GM19324 (cell line): ENCODE results near the gene GRIP2.

Source experiments
- ATAC-seq: cut with Tn5 transposase; IDR thresholded peaks from one replicate; pipeline ENCODE4 v1.9.1; 2021; ENCODE audit warnings: mild to moderate bottlenecking, moderate library complexity; ENCODE audit not compliant: unreplicated experiment, low FRiP score

The GRIP2 gene

DNA sequence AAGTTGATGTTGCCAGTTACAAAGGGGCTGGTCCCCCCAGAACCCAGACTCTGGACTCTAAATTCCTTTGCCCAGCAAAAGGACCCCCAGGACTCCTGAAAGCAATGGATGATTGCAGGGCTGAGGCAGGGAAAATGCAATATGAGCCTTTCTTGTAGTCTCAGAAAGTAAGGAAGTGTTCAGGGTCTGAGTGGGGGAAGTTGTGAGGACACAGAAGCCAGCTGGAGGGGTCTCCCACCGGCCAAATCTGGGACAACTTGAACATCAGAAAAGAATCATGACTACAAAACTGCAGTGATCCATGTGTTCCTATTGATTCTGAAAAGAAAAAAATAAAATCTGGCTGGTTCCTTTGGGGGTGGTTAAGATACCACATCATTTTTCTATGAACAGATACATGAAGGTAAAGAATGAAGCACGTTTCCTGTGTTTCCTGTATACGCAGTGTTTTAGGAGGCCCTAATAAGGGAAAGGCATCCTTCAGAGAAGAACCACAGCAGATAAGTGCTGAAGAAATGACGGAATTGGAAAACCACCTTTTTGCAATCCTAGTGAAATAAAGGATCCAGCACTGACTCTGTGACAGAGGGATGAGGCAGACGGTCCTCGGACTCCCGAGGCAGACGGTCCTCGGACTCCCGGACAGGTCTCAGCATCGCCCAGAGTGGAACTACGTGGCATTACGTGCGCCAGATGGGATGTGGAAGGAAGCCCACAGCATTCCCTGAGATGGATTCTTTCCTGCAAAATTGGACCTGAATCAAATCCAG is 22.2 kb upstream of the GRIP2 start:
- ATAC-seq = no peak

DNA sequence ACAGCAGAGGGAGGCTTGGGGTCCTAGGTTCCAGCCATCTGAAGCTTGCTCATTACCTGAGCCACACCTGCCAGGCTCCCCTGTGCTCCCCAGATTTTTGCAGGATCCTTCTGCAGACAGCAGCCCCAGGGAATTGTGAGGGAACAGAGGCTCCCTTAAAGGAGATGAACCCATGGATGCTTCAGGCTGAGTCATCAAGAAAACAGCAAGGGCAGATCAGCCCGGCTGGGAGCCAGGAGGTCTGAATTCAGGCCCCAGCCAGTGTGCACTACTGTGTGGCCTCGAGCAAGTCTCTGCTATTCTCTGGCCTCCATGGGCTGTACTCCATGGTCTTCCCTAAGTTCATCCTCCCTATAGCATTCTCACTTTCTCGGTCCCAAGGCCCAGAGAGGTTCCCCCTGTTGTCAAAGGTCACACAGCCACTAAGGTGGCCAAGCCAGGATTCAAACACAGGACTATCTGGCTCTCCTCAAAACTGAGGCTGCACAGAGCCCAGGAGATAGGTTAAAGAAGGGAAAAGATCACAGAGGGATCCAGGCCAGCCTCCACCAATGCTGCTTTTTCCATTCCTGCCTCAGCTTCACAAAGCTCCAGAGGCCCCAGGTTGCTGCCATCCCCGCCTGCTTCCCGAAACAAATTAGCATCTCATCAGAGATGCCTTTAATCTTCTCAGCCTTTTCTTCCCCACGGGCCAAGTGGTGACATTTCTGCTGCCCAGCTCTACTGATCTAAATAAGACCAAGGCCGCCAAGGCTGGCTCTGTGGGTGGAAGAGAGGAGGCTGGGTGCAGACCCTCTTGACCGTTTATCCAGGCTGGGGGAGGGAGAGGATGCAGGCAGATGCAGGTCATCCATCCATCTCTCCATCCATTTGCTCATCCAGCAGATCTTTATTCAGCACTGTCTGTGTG is 21.2 kb upstream of the GRIP2 start:
- no peak for ATAC-seq

DNA sequence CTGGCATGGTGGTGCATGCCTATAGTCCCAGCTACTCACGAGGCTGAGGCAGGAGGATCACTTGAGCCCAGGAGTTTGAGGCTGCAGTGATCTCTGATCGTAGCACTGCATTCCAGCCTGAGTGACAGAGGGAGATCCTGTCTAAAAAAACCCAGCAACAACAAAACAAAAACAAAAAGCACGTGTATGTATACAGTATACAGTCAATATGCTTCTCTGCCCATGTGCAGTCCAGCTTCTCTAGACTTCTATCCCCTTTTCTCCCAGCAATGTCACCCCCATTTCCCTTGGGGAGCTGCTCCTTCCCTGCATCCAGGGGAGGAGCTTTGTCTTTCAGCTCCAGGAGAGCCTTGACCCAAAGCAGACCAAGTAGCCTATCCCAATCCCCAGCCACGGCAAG is 20.0 kb upstream of the GRIP2 start:
- ATAC-seq = no peak

- no peak for ATAC-seq
Measured at GRCh38 chr3:14558029-14558428, 17.9 kb upstream of the GRIP2 start.

- ATAC-seq = no peak
Measured at GRCh38 chr3:14555835-14556234, 15.7 kb upstream of the GRIP2 start.

DNA sequence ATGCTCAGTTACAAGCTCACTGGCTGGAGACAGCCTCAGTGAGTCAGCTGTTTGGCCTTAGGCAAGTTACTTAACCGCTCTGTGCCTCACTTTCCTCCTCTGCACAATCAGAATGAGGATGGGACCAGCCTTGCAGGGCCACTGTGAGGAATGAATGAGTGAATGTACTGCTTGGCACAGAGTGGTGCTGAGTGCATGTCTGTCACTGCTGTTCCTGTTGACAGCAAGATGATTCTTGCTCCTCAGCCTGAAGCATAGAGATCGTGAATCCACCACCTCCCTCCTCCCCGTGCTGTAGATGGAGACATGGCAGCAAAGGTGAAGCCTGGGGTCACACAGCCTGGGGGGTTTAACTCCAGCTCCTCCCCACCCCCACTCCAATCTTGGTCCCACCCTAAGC is 14.6 kb upstream of the GRIP2 start:
- no peak for ATAC-seq

- no peak for ATAC-seq
Measured at GRCh38 chr3:14553871-14554270, 13.7 kb upstream of the GRIP2 start.

- no peak for ATAC-seq
Measured at GRCh38 chr3:14552717-14553116, 12.6 kb upstream of the GRIP2 start.

GRCh38 chr3:14552041-14552648 is 12.0 kb upstream of the GRIP2 start:
- ATAC-seq = no peak

- no peak for ATAC-seq
Measured at GRCh38 chr3:14550651-14551611, 10.8 kb upstream of the GRIP2 start.

- ATAC-seq = no peak
Measured at GRCh38 chr3:14550181-14550580, 10.0 kb upstream of the GRIP2 start.

- ATAC-seq = no peak
Measured at GRCh38 chr3:14549256-14549919, 9.2 kb upstream of the GRIP2 start.

- ATAC-seq = no peak
Measured at GRCh38 chr3:14548321-14548729, 8.2 kb upstream of the GRIP2 start.

GRCh38 chr3:14547693-14548092 is 7.6 kb upstream of the GRIP2 start:
- no peak for ATAC-seq

DNA sequence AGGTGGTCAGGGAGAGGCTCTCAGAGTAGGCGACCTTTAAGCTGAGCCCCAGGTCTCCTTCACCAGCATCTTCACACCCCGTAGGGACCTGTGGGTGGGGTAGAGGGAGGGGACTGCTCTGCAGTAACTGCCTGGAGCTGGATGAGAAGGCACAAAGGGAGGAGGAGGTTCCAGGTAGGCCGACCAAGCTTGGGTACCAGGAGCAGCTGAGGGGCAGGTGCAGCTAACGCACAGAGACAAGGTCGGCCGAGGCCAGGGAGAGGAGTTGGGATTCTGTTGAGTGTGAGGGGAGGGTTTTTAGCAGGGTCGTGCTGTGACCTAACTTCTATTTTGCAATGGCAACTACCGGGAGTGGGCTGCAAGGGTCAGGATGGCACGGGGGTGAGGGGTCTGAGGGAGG is 5.9 kb upstream of the GRIP2 start:
- no peak for ATAC-seq

GRCh38 chr3:14545251-14545635 is 5.1 kb upstream of the GRIP2 start:
- ATAC-seq = no peak

DNA sequence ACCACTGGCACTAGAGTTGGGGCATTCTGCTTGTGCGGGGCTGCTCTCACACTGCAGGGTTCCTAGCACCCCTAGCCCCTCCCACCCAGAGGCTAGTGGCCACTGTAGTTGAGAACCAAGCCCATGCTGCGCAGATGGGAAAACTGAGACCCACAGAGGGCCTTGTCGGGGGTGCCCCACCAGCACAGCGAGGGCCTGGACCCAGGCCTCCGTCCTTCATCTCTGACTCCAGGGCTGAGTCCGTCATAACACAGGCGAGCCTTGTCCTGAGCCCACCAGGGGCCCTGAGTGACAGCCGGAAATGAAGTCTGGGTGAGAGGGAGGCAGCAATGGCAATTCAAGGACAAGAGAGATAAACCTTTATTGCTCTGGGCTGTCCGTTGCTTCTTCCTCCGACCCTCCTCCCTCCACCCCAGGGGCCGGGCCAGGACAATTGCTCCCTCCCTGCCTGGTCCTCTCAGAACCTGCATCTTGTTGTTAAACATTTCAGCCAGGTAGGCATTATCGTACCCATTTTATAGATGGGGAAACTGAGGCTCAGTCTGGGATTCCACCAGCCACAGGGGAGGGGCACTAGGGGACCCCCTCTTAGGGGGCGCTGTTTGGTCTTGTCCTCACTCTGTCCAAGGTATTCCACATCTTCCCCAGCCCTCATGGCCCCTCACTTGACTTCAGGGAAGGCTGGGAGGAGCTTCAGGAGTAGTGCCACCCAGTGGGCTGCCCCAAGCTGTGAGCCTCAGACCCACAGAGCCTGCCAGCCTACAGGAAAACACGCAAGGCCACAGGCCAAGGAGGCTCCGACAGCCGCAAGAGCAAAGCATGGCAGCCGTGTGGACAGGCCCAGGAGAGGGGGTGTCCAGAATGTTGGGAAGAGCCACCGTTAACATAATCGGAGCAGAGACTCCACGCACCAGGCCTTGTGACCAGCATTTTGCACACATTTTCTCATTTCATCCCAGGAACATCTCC is 4.4 kb upstream of the GRIP2 start:
- no peak for ATAC-seq

- ATAC-seq = no peak
Measured at GRCh38 chr3:14543446-14543845, 3.3 kb upstream of the GRIP2 start.

DNA sequence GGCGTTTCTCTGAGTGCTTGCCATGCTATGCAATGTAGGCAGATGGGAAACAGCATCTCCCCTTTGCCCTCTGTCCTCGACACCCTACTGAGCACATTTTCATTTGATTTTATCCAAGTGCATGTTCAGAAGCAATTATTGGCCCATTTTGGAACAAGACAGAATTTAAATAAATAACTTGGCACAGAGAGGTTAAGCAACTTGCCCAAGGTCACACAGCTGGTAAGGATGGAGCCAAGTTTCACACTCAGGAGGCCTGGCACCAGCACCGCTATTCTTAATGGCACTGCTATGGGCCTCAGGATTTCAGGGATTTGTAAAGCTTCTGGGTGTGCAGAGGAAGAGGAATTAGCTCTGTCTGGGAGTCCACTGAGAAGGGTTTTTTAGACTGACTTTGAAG is 2.5 kb upstream of the GRIP2 start:
- no peak for ATAC-seq
